ENCODE measurements around the gene GPX6. TPM values are rescaled to one million over a fixed set of nuclear protein-coding genes. Genes with fewer than 3 reads are reported as not detected.
"Not testable (repeated sequence)": the region's sequence is repeated elsewhere in the genome, so short reads cannot be mapped to it uniquely, and the experiment has no call there.

GPX6 gene
- total RNA-seq, 4 donors from 2014 or later, result not detected

DNA sequence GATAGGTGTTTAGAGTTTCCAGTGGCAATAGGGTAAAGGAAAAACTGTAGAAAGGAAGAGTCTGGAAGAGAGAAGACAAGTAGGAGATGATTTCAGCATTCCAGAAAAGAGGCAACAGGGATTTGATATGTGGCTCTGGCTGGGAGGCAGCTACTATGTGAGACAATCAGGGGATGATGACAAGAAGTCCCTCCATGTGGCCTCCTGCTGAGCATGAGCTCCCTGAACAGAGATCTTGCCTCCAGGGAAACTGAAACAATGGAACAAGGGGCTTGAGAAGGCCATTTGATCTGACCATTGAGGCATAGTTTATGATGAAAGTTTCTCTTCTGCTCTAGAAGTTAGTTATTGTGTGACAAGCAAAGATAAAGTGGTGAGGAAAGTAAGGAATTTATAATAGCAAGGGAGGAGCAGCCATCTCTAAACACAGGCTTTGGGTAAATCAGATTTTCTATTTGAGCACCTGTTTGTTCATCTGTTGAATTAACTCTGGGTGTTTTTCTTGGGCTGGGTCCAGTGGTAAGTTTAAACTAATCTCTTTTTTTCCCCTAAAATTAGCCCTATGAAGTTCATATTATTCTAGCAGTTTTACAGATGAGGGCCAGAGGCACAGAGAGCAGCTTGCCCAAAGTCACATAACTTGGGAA, 7.1 kb upstream of the GPX6 start:
- peaks cover 32% of the 10 kb centered on the region for H3K27me3 ChIP-seq
- no peaks in the 10 kb centered on the region for H3K36me3 ChIP-seq
- H3K27ac ChIP-seq, result no peak overlapping the region
- DNase-seq, result no peak
- no peaks in the 10 kb centered on the region for H3K4me1 ChIP-seq
- TF ChIP-seq POLR2AphosphoS5 (IDR thresholded peaks at IDR 0.05) (no peak), POLR2A (IDR thresholded peaks at IDR 0.05) (no peak), CTCF (IDR thresholded peaks at IDR 0.05) (no peak), EP300 (IDR thresholded peaks at IDR 0.05; ENCODE audit: low read depth) (no peak)
- intact Hi-C loops (cut with DNase I; ENCODE audit: low total_unique reads) (no loop called here), in situ Hi-C loops (cut with MboI; ENCODE audit: low pct_ligation_motif_present in 1 of 4, low pct_unique_long_range_greater_than_20kb in 1 of 4, low sequenced_read_pairs in 3 of 4) (no loop called here)
- H3K4me3 ChIP-seq, result no peak overlapping the region
- no peaks in the 10 kb centered on the region for H3K9me3 ChIP-seq

DNA sequence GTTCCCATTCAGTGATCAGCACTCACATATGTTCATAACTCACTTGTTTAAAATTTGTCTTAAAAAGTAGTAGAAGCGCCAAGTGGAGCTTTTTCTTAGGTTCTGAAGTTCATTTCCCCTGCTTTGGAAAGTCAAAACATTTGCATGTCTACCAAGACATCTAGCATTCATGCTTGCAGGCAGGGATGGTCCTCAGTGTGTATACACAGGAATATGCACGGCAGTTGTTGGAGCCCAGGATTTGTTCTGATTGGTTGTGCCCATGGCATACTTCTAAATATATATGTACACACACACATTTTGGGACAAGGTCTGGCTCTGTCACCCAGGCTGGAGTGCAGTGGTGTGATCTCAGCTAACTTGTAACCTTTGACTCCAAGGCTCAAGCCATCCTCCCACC, 2.4 kb upstream of the GPX6 start:
- Histone ChIP-seq H3K27ac (no peak overlapping the region), H3K36me3 (no peaks in the 10 kb centered on the region), H3K4me3 (no peak overlapping the region), H3K4me1 (no peaks in the 10 kb centered on the region), H3K27me3 (peaks cover 17% of the 10 kb centered on the region), H3K9me3 (no peaks in the 10 kb centered on the region)
- TF ChIP-seq EP300 (IDR thresholded peaks at IDR 0.05; ENCODE audit: low read depth) (no peak), POLR2AphosphoS5 (IDR thresholded peaks at IDR 0.05) (no peak), CTCF (IDR thresholded peaks at IDR 0.05) (no peak), POLR2A (IDR thresholded peaks at IDR 0.05) (no peak)
- in situ Hi-C loops (cut with MboI; ENCODE audit: low pct_ligation_motif_present in 1 of 4, low pct_unique_long_range_greater_than_20kb in 1 of 4, low sequenced_read_pairs in 3 of 4) (no loop called here), intact Hi-C loops (cut with DNase I; ENCODE audit: low total_unique reads) (no loop called here)
- 87% methylated on average over 2 of the region's 2 CpGs; no CpG with 5 or more reads in 1 of the 2 donors for WGBS, 2 donors (ENCODE audit: low coverage in 1 of 2)
- DNase-seq, result no peak

DNA sequence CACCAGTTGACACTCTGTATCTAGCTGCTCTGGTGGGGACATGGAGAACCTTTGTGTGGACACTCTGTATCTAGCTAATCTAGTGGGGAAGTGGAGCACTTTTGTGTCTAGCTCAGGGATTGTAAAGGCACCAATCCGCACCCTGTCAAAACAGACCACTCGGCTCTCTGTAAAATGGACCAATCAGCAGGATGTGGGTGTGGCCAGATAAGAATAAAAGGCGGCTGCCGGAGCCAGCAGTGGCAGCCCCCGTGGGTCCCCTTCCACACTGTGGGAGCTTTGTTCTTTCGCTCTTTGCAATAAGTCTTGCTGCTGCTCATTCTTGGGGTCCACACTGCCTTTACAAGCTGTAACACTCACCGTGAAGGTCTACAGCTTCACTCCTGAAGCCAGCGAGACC, 3.2 kb downstream of the GPX6 start:
- H3K4me1 ChIP-seq; H3K9me3 ChIP-seq; H3K36me3 ChIP-seq; H3K4me3 ChIP-seq; intact Hi-C loops (cut with DNase I; ENCODE audit: low total_unique reads); DNase-seq; H3K27me3 ChIP-seq; H3K27ac ChIP-seq; in situ Hi-C loops (cut with MboI; ENCODE audit: low pct_ligation_motif_present in 1 of 4, low pct_unique_long_range_greater_than_20kb in 1 of 4, low sequenced_read_pairs in 3 of 4): not testable (repeated sequence)
- WGBS, 2 donors (ENCODE audit: low coverage in 1 of 2), result 92% methylated on average over 8 of the region's 8 CpGs; no CpG with 5 or more reads in 1 of the 2 donors

GRCh38 chr6:28511628-28512300, 3.8 kb downstream of the GPX6 start:
- H3K27me3 ChIP-seq, result peaks cover 4% of the 10 kb centered on the region
- H3K36me3 ChIP-seq, result no peaks in the 10 kb centered on the region

More at GRCh38 chr6:28511628-28512300, 3.8 kb downstream of the GPX6 start:
- Histone ChIP-seq H3K27ac (no peak overlapping the region), H3K4me3 (no peak overlapping the region), H3K4me1 (no peaks in the 10 kb centered on the region), H3K9me3 (no peaks in the 10 kb centered on the region)
- TF ChIP-seq EP300 (IDR thresholded peaks at IDR 0.05; ENCODE audit: low read depth), result no peak
- TF ChIP-seq POLR2A (IDR thresholded peaks at IDR 0.05), result no peak
- TF ChIP-seq POLR2AphosphoS5 (IDR thresholded peaks at IDR 0.05), result no peak
- no peak for TF ChIP-seq CTCF (IDR thresholded peaks at IDR 0.05)
- in situ Hi-C loops (cut with MboI; ENCODE audit: low pct_ligation_motif_present in 1 of 4, low pct_unique_long_range_greater_than_20kb in 1 of 4, low sequenced_read_pairs in 3 of 4) (no loop called here), intact Hi-C loops (cut with DNase I; ENCODE audit: low total_unique reads) (no loop called here)
- DNase-seq, result no peak
- 94% methylated on average over 41 of the region's 51 CpGs; no CpG with 5 or more reads in 1 of the 2 donors for WGBS, 2 donors (ENCODE audit: low coverage in 1 of 2)
